GM12891 (cell line): ENCODE measurements around the gene FANCB.

Experiments used
- PAX5 ChIP-seq: IDR thresholded peaks from 2 replicates; pipeline ENCODE4 v1.6.1; 2011; ENCODE audit warnings: low read length, moderate library complexity, mild to moderate bottlenecking; ENCODE audit not compliant: insufficient read depth, severe bottlenecking
- POLR2A ChIP-seq: IDR thresholded peaks from 2 replicates; pipeline ENCODE4 v1.6.1; 2011; ENCODE audit warnings: low read depth, low read length, control low read depth
- POLR2AphosphoS5 ChIP-seq: IDR thresholded peaks from 2 replicates; pipeline ENCODE4 v1.6.1; 2011; ENCODE audit warnings: low read depth, low read length, control low read depth
- POU2F2 ChIP-seq: IDR thresholded peaks from 2 replicates; pipeline ENCODE4 v1.6.1; 2011; ENCODE audit warnings: low read depth, mild to moderate bottlenecking, control low read depth, low read length, moderate library complexity
- SPI1 ChIP-seq: IDR thresholded peaks from 2 replicates; pipeline ENCODE4 v1.6.1; 2011; ENCODE audit warnings: low read depth, low read length, control low read depth
- TAF1 ChIP-seq: IDR thresholded peaks from 2 replicates; pipeline ENCODE4 v1.6.1; 2011; ENCODE audit warnings: low read depth, low read length, control low read depth

DNA sequence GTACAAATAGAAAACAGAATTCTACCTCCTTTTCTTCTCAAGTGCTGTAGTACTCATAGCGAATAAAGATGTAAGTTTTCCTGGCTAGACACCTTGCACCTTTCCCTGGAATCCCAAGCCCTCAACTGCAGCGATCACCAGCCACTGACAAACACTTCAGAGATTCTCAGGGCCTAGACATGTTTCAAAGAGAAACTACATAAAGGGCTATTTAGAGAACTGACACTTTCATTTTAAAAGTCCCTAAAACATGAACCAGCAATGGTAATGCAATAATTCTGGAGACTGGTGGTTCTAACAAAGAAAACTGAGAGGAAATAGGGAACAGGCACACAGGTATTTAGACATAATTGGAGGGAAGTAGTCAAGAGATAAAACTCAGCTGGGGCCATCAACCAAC lies 35.7 kb downstream of the FANCB start:
- TF ChIP-seq POLR2AphosphoS5 = no peak
- no peak for TF ChIP-seq POLR2A
- TF ChIP-seq TAF1 = no peak
- no peak for TF ChIP-seq SPI1
- no peak for TF ChIP-seq PAX5
- TF ChIP-seq POU2F2 = no peak
